Right atrium auricular region (tissue), 2 donors: ENCODE measurements around the gene LTBP1. TPM values are rescaled to one million over a fixed set of nuclear protein-coding genes. Genes with fewer than 3 reads are reported as not detected.
A peak's percentile ranks its signal among the peaks of the same experiment; 100 is the strongest.

ENCODE experiments used
- DNase-seq: peaks from one replicate; pipeline ENCODE4 v3.0.0-alpha.2; 2019; ENCODE audit warnings: low spot score
- H3K27ac ChIP-seq, 2 donors: fragments of 200-600 bp; sonication (generic); 1 replicate in 1 of 2; 2 replicates in 1 of 2; pipeline ENCODE4 v1.5.1; 2016 to 2019
- H3K27me3 ChIP-seq, 2 donors: fragments of 200-600 bp; sonication (generic); one replicate each; pipeline versions ENCODE4 v1.5.1 to v1.6.0; 2017 to 2019
- H3K36me3 ChIP-seq: fragments of 200-600 bp; sonication (generic); one replicate; pipeline ENCODE4 v1.5.1; 2016
- H3K4me1 ChIP-seq, 2 donors: fragments of 200-600 bp; sonication (generic); one replicate each; pipeline versions ENCODE4 v1.5.1 to v1.6.0; 2017 to 2019
- H3K4me3 ChIP-seq, 2 donors: fragments of 200-600 bp; sonication (generic); 1 replicate in 1 of 2; 2 replicates in 1 of 2; pipeline ENCODE4 v1.5.1; 2017 to 2019; ENCODE audit warnings: mild to moderate bottlenecking in 1 of 2, moderate library complexity in 1 of 2
- H3K9me3 ChIP-seq, 2 donors: fragments of 200-600 bp; sonication (generic); one replicate each; pipeline ENCODE4 v1.5.1; 2019
- total RNA-seq, 2 donors: library from RNA; depleted of rRNA; stranded (reverse); fragments of >200 nt; gene quantifications; one replicate each; pipeline ENCODE4 v1.1.0, GENCODE V29; 2016
- TF ChIP-seq, protein P1 (sequence below), 2 donors: fragments of 200-600 bp; sonication (generic); IDR thresholded peaks; one replicate each; pipeline ENCODE4 v1.5.1; 2019; ENCODE audit warnings: antibody characterized with exemption in 2 of 2

LTBP1 gene
- total RNA-seq, 2 donors from 2014 or later = 168 to 291 TPM

DNA sequence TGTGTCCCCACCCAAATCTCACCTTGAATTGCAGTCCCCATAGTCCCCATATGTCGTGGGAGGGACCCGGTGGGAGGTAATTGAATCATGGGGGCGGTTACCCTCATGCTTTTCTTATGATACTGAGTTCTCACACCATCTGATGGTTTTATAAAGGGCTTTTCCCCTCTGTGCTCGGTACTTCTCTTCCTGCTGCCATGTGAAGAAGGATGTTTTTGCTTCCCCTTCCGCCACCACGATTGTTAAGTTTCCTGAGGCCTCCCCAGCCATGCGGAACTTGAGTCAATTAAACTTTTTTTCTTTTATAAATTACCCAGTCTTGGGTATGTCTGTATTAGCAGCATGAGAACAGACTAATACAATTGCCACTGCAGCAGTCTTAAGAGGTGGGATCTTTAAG, 134.9 kb downstream of the LTBP1 start:
- Histone ChIP-seq H3K27ac (no peak overlapping the region), H3K27me3 (no peaks in the 10 kb centered on the region), H3K36me3 (no peaks in the 10 kb centered on the region), H3K9me3 (no peaks in the 10 kb centered on the region), H3K4me3 (no peak overlapping the region), H3K4me1 (peaks cover 0 to 32% of the 10 kb centered on the region in 2 donors)
- DNase-seq = no peak
- TF ChIP-seq, protein P1, sequence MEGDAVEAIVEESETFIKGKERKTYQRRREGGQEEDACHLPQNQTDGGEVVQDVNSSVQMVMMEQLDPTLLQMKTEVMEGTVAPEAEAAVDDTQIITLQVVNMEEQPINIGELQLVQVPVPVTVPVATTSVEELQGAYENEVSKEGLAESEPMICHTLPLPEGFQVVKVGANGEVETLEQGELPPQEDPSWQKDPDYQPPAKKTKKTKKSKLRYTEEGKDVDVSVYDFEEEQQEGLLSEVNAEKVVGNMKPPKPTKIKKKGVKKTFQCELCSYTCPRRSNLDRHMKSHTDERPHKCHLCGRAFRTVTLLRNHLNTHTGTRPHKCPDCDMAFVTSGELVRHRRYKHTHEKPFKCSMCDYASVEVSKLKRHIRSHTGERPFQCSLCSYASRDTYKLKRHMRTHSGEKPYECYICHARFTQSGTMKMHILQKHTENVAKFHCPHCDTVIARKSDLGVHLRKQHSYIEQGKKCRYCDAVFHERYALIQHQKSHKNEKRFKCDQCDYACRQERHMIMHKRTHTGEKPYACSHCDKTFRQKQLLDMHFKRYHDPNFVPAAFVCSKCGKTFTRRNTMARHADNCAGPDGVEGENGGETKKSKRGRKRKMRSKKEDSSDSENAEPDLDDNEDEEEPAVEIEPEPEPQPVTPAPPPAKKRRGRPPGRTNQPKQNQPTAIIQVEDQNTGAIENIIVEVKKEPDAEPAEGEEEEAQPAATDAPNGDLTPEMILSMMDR (IDR thresholded peaks at IDR 0.05) = no peak

DNA sequence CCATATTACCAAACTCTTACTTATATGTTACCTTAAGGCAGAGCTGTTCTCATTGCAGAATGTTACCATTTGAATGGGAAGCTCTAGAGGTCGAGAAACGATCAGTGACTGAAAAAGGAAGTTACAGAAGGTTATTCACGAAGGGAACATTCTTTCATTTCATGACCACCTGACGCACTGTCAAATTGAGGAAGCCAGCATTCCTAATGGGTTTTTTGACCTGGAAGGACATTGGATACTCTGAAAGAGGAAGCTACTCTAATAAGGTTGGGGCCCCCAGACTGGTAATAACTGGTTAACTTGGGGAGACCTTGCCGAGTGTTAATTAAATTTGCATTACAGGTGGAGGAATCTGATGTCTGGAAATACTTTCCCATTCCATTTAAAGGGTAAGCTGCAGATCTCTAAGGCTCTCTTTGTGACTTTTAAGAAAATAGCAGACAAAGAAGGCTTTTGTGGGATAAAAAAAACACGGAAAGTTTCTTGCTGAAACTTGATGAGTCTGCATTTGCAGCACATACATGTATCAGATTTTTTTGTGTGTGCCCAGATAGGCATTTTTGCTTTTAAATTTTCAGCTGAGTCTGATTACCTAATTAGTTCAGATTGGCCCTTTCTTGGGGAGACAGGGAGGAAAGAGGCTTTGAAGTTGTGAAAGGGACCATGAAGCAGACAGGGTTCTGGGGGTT, 137.1 kb downstream of the LTBP1 start:
- Histone ChIP-seq H3K4me1 (peaks cover 0 to 35% of the 10 kb centered on the region in 2 donors), H3K4me3 (no peak overlapping the region), H3K27me3 (no peaks in the 10 kb centered on the region), H3K9me3 (no peaks in the 10 kb centered on the region), H3K36me3 (no peaks in the 10 kb centered on the region), H3K27ac (no peak overlapping the region)
- TF ChIP-seq, protein P1 (IDR thresholded peaks at IDR 0.05) = no peak
- DNase-seq = no peak

DNA sequence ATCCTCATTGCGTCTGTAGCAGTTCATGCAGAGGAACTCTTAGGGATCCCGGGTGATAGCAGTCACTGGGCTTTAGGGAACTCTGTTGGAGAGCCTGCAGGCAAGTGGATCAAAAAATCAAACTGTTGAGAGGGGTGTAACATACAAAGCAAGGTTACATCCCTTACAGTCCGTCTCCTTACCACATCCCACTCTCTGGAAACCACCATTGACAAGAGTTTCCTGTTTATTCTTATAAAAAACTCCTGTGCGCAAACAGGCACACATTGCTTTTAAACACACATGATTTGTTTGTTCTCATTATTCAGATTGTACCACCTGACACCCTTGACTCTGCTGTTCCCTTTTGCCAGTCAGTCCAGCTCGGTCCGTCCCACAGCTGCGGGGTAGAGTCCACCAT, 137.7 kb downstream of the LTBP1 start:
- Histone ChIP-seq H3K27ac (no peak overlapping the region), H3K4me1 (peaks cover 0 to 35% of the 10 kb centered on the region in 2 donors), H3K9me3 (no peaks in the 10 kb centered on the region), H3K4me3 (no peak overlapping the region), H3K36me3 (no peaks in the 10 kb centered on the region), H3K27me3 (no peaks in the 10 kb centered on the region)
- TF ChIP-seq, protein P1 (IDR thresholded peaks at IDR 0.05) = no peak
- DNase-seq = no peak

DNA sequence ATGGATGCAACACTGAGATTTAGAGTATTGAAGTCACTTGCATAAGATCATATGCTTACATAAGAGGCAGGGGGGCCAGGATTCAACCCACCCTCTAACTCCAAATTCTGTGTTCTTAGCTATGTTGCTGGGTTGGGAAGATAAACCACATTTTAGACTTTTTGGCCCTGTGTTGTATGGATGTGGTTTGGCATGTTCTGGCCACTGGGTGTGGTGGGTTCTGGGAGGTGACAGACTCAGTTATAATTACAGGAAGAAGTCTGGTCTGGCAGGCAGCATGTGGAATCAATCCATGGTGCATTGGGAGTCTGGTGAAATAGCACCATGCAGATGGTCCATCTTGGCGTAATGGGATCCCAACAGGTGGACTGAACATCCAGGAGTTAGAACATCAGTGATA, 138.9 kb downstream of the LTBP1 start:
- DNase-seq = no peak
- H3K4me1 ChIP-seq = peaks cover 0 to 35% of the 10 kb centered on the region in 2 donors
- H3K9me3 ChIP-seq = no peaks in the 10 kb centered on the region
- peak overlapping the region in 1 of 2 donors; percentile 44 for H3K27ac ChIP-seq
- no peaks in the 10 kb centered on the region for H3K36me3 ChIP-seq
- TF ChIP-seq, protein P1 (IDR thresholded peaks at IDR 0.05) = no peak
- no peak overlapping the region for H3K4me3 ChIP-seq
- no peaks in the 10 kb centered on the region for H3K27me3 ChIP-seq

DNA sequence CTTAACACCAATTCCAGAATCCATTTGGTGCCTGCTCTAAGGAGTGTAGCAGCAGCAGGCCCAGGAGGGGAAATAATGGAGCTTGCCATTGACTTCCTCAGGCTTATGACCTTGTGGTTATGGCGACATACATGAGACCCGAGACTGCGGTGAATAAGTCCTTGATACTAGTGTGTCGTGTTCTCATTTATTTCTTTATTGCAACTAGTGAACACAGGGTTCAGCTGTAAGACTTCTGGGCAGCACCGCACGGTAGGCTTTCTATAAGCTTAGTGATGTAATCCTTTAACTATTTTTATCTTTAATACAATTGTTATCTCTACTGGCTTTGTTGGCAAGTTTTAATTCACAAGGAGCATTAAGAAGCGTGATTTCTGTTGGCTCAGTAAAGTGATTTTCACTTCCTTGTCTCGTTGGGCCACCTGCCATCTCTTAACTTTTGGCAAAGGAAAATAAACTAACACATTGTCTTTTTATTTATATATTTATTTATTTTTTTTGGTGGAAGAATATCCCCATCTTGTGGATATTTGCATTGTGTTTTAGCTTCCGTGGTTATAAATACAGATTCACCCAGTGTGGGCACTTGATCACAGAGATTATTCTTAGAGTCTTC, 139.8 kb downstream of the LTBP1 start:
- Histone ChIP-seq H3K9me3 (no peaks in the 10 kb centered on the region), H3K36me3 (no peaks in the 10 kb centered on the region), H3K4me3 (no peak overlapping the region), H3K27me3 (no peaks in the 10 kb centered on the region), H3K4me1 (peaks cover 0 to 35% of the 10 kb centered on the region in 2 donors), H3K27ac (peak overlapping the region; percentile 40 to 44)
- DNase-seq = no peak
- TF ChIP-seq, protein P1 (IDR thresholded peaks at IDR 0.05) = no peak
